Cardiac muscle cell (in vitro differentiated cells and primary cell): ENCODE data around the gene YARS2. TPM values are rescaled to one million over a fixed set of nuclear protein-coding genes. Genes with fewer than 3 reads are reported as not detected.

ENCODE experiments used
- DNase-seq, 2 donors: peaks; one replicate each; pipeline versions ENCODE4 v3.0.0 to v3.0.0-alpha.2; 2010 to 2017; ENCODE audit warnings: low read depth in 1 of 2, low spot score in 1 of 2
- H3K27ac ChIP-seq: fragments of 200-600 bp; sonication (generic); 2 replicates; pipeline ENCODE4 v1.5.1; 2016
- H3K27me3 ChIP-seq: fragments of 200-600 bp; sonication (generic); 2 replicates; pipeline ENCODE4 v1.6.0; 2016; ENCODE audit warnings: control low read depth
- H3K36me3 ChIP-seq: fragments of 200-600 bp; sonication (generic); 2 replicates; pipeline ENCODE4 v1.5.1; 2016; ENCODE audit warnings: control low read depth
- H3K4me1 ChIP-seq: fragments of 200-600 bp; sonication (generic); 2 replicates; pipeline ENCODE4 v1.8.1; 2017; ENCODE audit warnings: low read depth, mild to moderate bottlenecking, mixed run types
- H3K4me3 ChIP-seq: fragments of 200-600 bp; sonication (generic); 2 replicates; pipeline ENCODE4 v1.5.1; 2016; ENCODE audit warnings: mild to moderate bottlenecking
- H3K9me3 ChIP-seq: fragments of 200-600 bp; sonication (generic); 2 replicates; pipeline ENCODE4 v1.5.1; 2017; ENCODE audit warnings: low read depth, mild to moderate bottlenecking, control low read depth
- CTCF ChIP-seq: IDR thresholded peaks from 2 replicates; pipeline ENCODE4 v1.5.1; 2012; ENCODE audit warnings: low read depth, mild to moderate bottlenecking, low read length
- polyA plus RNA-seq: library from polyadenylated mRNA; unstranded; fragments of >200 nt; fragmentation: Nextera tagmentation; extraction: Ambion mirVana; gene quantifications from 2 replicates; pipeline ENCODE4 v1.2.1, GENCODE V29; 2016
- total RNA-seq: library from RNA; depleted of rRNA; stranded (reverse); fragments of >200 nt; gene quantifications from 2 replicates; pipeline ENCODE4 v1.2.3, GENCODE V29; 2016

The YARS2 gene
- 31.6 and 39.9 TPM in 2 replicates for total RNA-seq
- polyA plus RNA-seq: 33.4 and 44.1 TPM in 2 replicates

- Histone ChIP-seq H3K4me1 (peaks cover 8% of the 10 kb centered on the region), H3K27ac (peak within 1 kb of the TSS; percentile 95), H3K36me3 (peaks cover 9% of the 10 kb centered on the region), H3K9me3 (no peaks in the 10 kb centered on the region), H3K4me3 (peak within 1 kb of the TSS; percentile 89), H3K27me3 (no peaks in the 10 kb centered on the region)
- DNase-seq: peak; percentile 97 to 99
- TF ChIP-seq CTCF: peak; percentile 78
Measured at GRCh38 chr12:32755654-32756475, at the start of gene YARS2. TSS of gene YARS2 (minus strand) at chr12:32755897. CDS start at chr12:32755874, 23 bp downstream.

GRCh38 chr12:32804301-32804700, 48.6 kb upstream of the YARS2 start:
- H3K36me3 ChIP-seq: peaks cover 75% of the 10 kb centered on the region
- H3K27ac ChIP-seq: peak overlapping the region; percentile 59
- no peak for DNase-seq
- no peaks in the 10 kb centered on the region for H3K27me3 ChIP-seq
- TF ChIP-seq CTCF: no peak
- H3K4me3 ChIP-seq: no peak overlapping the region
- peaks cover 4% of the 10 kb centered on the region for H3K4me1 ChIP-seq
- no peaks in the 10 kb centered on the region for H3K9me3 ChIP-seq

- Histone ChIP-seq H3K9me3 (no peaks in the 10 kb centered on the region), H3K27ac (peak overlapping the region; percentile 56), H3K36me3 (peaks cover 60% of the 10 kb centered on the region), H3K4me1 (no peaks in the 10 kb centered on the region), H3K27me3 (no peaks in the 10 kb centered on the region), H3K4me3 (no peak overlapping the region)
- TF ChIP-seq CTCF: no peak
- DNase-seq: no peak
Measured at GRCh38 chr12:32801269-32801980, 45.7 kb upstream of the YARS2 start.

GRCh38 chr12:32794281-32794680, 38.6 kb upstream of the YARS2 start:
- H3K9me3 ChIP-seq: no peaks in the 10 kb centered on the region
- H3K36me3 ChIP-seq: peaks cover 73% of the 10 kb centered on the region
- no peaks in the 10 kb centered on the region for H3K27me3 ChIP-seq
- peak overlapping the region; percentile 51 for H3K27ac ChIP-seq
- no peaks in the 10 kb centered on the region for H3K4me1 ChIP-seq
- no peak for DNase-seq
- no peak overlapping the region for H3K4me3 ChIP-seq
- TF ChIP-seq CTCF: no peak

- Histone ChIP-seq H3K4me1 (no peaks in the 10 kb centered on the region), H3K27ac (peak overlapping the region; percentile 69), H3K36me3 (peaks cover 53% of the 10 kb centered on the region), H3K27me3 (no peaks in the 10 kb centered on the region), H3K9me3 (no peaks in the 10 kb centered on the region), H3K4me3 (no peak overlapping the region)
- no peak for TF ChIP-seq CTCF
- DNase-seq: no peak
Measured at GRCh38 chr12:32789916-32790315, 34.2 kb upstream of the YARS2 start.
